Natural killer cell (primary cell): ENCODE measurements around the gene PPM1M. TPM values are rescaled to one million over a fixed set of nuclear protein-coding genes. Genes with fewer than 3 reads are reported as not detected.
A peak's percentile ranks its signal among the peaks of the same experiment; 100 is the strongest.

Source experiments
- ATAC-seq, 3 donors: fragments of 150-1000 bp in 2 of 3; fragments of 200-7000 bp in 1 of 3; cut with Tn5 transposase; 1 replicate in 1 of 3; 2 replicates in 2 of 3; pipeline ENCODE4 v1.10.0; 2021; ENCODE audit warnings: mild to moderate bottlenecking in 2 of 3, moderate library complexity in 2 of 3
- DNase-seq, 2 donors: peaks; one replicate each; pipeline versions ENCODE4 v3.0.0 to v3.0.0-alpha.2; 2013 to 2021; ENCODE audit warnings: mixed read lengths in 1 of 2
- H3K27ac ChIP-seq: one replicate; pipeline ENCODE4 v1.5.1; 2013; ENCODE audit warnings: mild to moderate bottlenecking, low read length
- H3K27me3 ChIP-seq: one replicate; pipeline ENCODE4 v1.6.1; 2013; ENCODE audit warnings: low read length; ENCODE audit not compliant: control insufficient read depth, insufficient read depth
- H3K36me3 ChIP-seq: one replicate; pipeline ENCODE4 v1.6.1; 2013; ENCODE audit warnings: low read length; ENCODE audit not compliant: control insufficient read depth, insufficient read depth
- H3K4me1 ChIP-seq: one replicate; pipeline ENCODE4 v1.6.1; 2013; ENCODE audit warnings: low read length; ENCODE audit not compliant: control insufficient read depth, insufficient read depth
- H3K4me3 ChIP-seq: one replicate; pipeline ENCODE4 v1.5.1; 2013; ENCODE audit warnings: low read length
- H3K9me3 ChIP-seq: one replicate; pipeline ENCODE4 v1.6.1; 2013; ENCODE audit warnings: low read length; ENCODE audit not compliant: control insufficient read depth, insufficient read depth
- H3K27ac Mint-ChIP-seq, 2 donors: one replicate each; pipeline ENCODE4 v1.8.0; 2022; ENCODE audit warnings: mild to moderate bottlenecking in 2 of 2, mixed read lengths in 2 of 2, moderate library complexity in 1 of 2
- H3K27me3 Mint-ChIP-seq, 2 donors: one replicate each; pipeline ENCODE4 v1.8.0; 2022; ENCODE audit warnings: low read depth in 2 of 2, mixed read lengths in 2 of 2
- H3K36me3 Mint-ChIP-seq: one replicate; pipeline ENCODE4 v1.8.0; 2022; ENCODE audit warnings: mixed read lengths
- H3K4me1 Mint-ChIP-seq, 2 donors: one replicate each; pipeline ENCODE4 v1.8.0; 2022; ENCODE audit warnings: mixed read lengths in 2 of 2
- H3K4me3 Mint-ChIP-seq: one replicate; pipeline ENCODE4 v1.8.0; 2022; ENCODE audit warnings: mild to moderate bottlenecking, moderate library complexity, mixed read lengths
- H3K9me3 Mint-ChIP-seq, 2 donors: one replicate each; pipeline ENCODE4 v1.8.0; 2022; ENCODE audit warnings: mixed read lengths in 2 of 2
- CTCF ChIP-seq: fragments of 200-600 bp; IDR thresholded peaks from one replicate; pipeline ENCODE4 v1.8.0; 2022; ENCODE audit warnings: antibody characterized with exemption
- WGBS: methylation state at CpG from one replicate; pipeline ENCODE4 v1.1.7; 2013; ENCODE audit warnings: missing lambda C conversion rate; ENCODE audit not compliant: insufficient coverage; 5-methylcytosine and 5-hydroxymethylcytosine counted together
- intact Hi-C: fragments of 100-400 bp; cut with micrococcal nuclease; formaldehyde crosslinking; loops from one replicate; pipeline ENCODE4 v1.14.2; 2022
- total RNA-seq, 4 donors: library from RNA; stranded (reverse); fragments of 120-200 nt in 1 of 4; gene quantifications; one replicate each; pipeline versions ENCODE4 v1.2.3 to v1.2.4, GENCODE V29; 2013 to 2022

The PPM1M gene
- total RNA-seq, 3 donors from 2014 or later (not counting 1 experiment from before 2014, with no cell fraction given) = 66.0 to 83.7 (median 77.8) TPM

DNA sequence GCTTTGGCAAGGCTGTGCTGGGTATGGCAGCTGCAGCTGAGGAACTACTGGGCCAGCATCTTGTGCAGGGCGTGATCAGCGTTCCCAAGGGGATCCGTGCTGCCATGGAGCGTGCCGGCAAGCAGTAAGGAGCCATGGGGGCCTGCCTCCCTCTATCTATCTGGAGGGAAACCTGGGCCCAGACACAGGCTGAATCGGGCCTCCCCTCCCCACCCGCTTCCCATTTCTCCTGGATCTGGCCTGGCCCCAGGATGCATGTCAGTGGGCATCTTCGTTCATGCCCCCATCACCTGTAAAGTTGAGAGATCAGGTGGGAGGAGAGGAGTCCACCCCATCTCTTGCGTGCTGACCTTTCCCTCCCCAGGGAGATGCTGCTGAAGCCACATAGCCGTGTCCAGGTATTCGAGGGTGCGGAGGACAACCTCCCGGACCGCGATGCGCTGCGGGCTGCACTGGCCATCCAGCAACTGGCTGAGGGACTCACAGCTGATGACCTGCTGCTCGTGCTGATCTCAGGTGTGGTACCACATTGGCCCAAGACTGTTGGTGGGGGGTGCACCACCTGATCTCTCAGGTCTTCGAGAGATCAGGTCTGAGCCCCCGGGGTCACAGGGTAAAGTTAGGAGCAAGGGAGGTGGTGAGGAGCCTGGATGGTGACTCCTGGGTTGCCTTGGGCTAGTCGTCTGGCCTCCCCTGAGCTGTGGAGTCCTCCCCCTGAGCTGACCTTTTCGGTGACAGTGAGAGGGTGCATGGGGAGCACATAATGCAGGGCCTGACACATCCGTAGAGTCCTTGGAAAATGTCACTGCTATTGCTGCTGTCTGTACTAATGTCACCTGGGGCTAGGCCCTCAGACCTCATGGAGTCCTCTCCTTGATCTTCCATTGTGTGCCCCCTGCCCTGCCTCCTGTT is 45.3 kb downstream of the PPM1M start:
- Mint-ChIP-seq H3K9me3 (no peaks in the 10 kb centered on the region), H3K4me3 (peak overlapping the region; percentile 45), H3K36me3 (no peaks in the 10 kb centered on the region), H3K27ac (peak overlapping the region; percentile 59 to 65), H3K27me3 (no peaks in the 10 kb centered on the region), H3K4me1 (peaks cover 30 to 49% of the 10 kb centered on the region in 2 donors)
- Histone ChIP-seq H3K27ac (no peak overlapping the region), H3K4me1 (peaks cover 45% of the 10 kb centered on the region), H3K4me3 (no peak overlapping the region), H3K27me3 (no peaks in the 10 kb centered on the region), H3K36me3 (peaks cover 36% of the 10 kb centered on the region), H3K9me3 (no peaks in the 10 kb centered on the region)
- DNase-seq (no peak), ATAC-seq (no peak)
- TF ChIP-seq CTCF = no peak
- WGBS = 96% methylated on average over 20 of the region's 23 CpGs
- intact Hi-C loops = loop anchor here (1.0 kb wide), 1 partner anchor 48 kb away; no protein-coding TSS in a partner anchor

DNA sequence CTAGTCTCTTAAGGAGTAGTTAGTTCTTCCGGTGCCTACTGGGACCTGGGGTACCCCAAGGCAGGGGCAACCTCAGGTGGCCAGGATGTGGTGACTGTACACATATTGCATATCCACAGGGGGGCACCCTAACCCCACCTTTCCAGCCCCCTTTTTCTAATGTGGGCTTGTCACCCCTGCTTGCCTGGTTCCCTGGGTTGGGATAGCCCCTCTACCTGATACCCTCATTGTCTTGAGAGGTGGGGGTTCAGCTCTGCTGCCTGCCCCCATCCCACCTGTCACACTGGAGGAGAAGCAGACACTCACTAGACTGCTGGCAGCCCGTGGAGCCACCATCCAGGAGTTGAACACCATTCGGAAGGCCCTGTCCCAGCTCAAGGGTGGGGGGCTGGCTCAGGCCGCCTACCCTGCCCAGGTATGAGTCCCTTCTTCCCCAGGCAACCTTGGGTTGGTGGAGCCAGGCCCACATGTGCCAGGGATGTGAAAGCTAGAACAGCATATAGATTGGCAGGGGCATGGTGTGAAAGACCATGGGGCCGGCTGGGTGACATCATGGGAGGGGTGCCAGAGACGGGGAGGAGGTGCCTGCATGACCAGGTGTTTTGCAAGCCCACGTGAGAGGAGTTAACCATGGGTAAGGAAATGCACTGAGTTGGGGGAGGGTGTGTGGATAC is 46.1 kb downstream of the PPM1M start:
- intact Hi-C loops = loop anchor here (1.0 kb wide), 1 partner anchor 48 kb away; no protein-coding TSS in a partner anchor
- no peaks in the 10 kb centered on the region for H3K9me3 Mint-ChIP-seq
- TF ChIP-seq CTCF = peak; percentile 56
- Histone ChIP-seq H3K4me3 (no peak overlapping the region), H3K4me1 (peaks cover 41% of the 10 kb centered on the region), H3K9me3 (no peaks in the 10 kb centered on the region), H3K27ac (no peak overlapping the region), H3K27me3 (no peaks in the 10 kb centered on the region), H3K36me3 (peaks cover 36% of the 10 kb centered on the region)
- 71% methylated on average over 7 of the region's 7 CpGs for WGBS
- H3K27me3 Mint-ChIP-seq = no peaks in the 10 kb centered on the region
- H3K4me1 Mint-ChIP-seq = peaks cover 29 to 50% of the 10 kb centered on the region in 2 donors
- peak overlapping the region; percentile 45 for H3K4me3 Mint-ChIP-seq
- ATAC-seq (no peak), DNase-seq (peak; percentile 40 to 67)
- H3K27ac Mint-ChIP-seq = peak overlapping the region; percentile 59 to 65
- no peaks in the 10 kb centered on the region for H3K36me3 Mint-ChIP-seq

GRCh38 chr3:52292247-52293065 is 46.9 kb downstream of the PPM1M start:
- 89% methylated on average over 20 of the region's 20 CpGs for WGBS
- Mint-ChIP-seq H3K27me3 (no peaks in the 10 kb centered on the region), H3K27ac (no peak overlapping the region), H3K36me3 (no peaks in the 10 kb centered on the region), H3K4me1 (peaks cover 23 to 44% of the 10 kb centered on the region in 2 donors), H3K4me3 (no peak overlapping the region), H3K9me3 (no peaks in the 10 kb centered on the region)
- DNase-seq (no peak), ATAC-seq (no peak)
- Histone ChIP-seq H3K4me3 (no peak overlapping the region), H3K36me3 (peaks cover 37% of the 10 kb centered on the region), H3K27me3 (no peaks in the 10 kb centered on the region), H3K27ac (no peak overlapping the region), H3K9me3 (no peaks in the 10 kb centered on the region), H3K4me1 (peaks cover 37% of the 10 kb centered on the region)
- intact Hi-C loops = no loop called here
- TF ChIP-seq CTCF = no peak
